Liver (tissue), 9 donors: ENCODE data around the gene ZNF687. TPM values are rescaled to one million over a fixed set of nuclear protein-coding genes. Genes with fewer than 3 reads are reported as not detected.

ENCODE experiments used
- DNase-seq: peaks from one replicate; pipeline ENCODE4 v3.0.0-alpha.2; 2017; ENCODE audit warnings: low spot score
- H3K27ac ChIP-seq, 2 donors: one replicate each; pipeline ENCODE4 v1.7.0; 2013; ENCODE audit warnings: inconsistent platforms in 2 of 2, low read length in 2 of 2, control low read depth in 1 of 2, low read depth in 1 of 2, mild to moderate bottlenecking in 1 of 2
- H3K27me3 ChIP-seq, 4 donors: one replicate each; pipeline versions ENCODE4 v1.6.1 to v1.7.0; 2013; ENCODE audit warnings: low read length in 3 of 4, inconsistent platforms in 1 of 4, mild to moderate bottlenecking in 1 of 4, moderate library complexity in 1 of 4; ENCODE audit not compliant: control insufficient read depth in 4 of 4, insufficient read depth in 4 of 4
- H3K36me3 ChIP-seq, 4 donors: one replicate each; pipeline versions ENCODE4 v1.6.1 to v1.7.0; 2013; ENCODE audit warnings: low read length in 3 of 4, mild to moderate bottlenecking in 3 of 4, low read depth in 1 of 4, moderate library complexity in 1 of 4; ENCODE audit not compliant: control insufficient read depth in 4 of 4, insufficient read depth in 3 of 4
- H3K4me1 ChIP-seq, 4 donors: one replicate each; pipeline versions ENCODE4 v1.6.1 to v1.7.0; 2013; ENCODE audit warnings: low read length in 3 of 4, mild to moderate bottlenecking in 3 of 4, moderate library complexity in 1 of 4; ENCODE audit not compliant: control insufficient read depth in 4 of 4, insufficient read depth in 4 of 4
- H3K4me3 ChIP-seq, 3 donors: one replicate each; pipeline versions ENCODE4 v1.6.1 to v1.7.0; 2013; ENCODE audit warnings: low read length in 3 of 3, control low read depth in 1 of 3, low read depth in 1 of 3, mild to moderate bottlenecking in 1 of 3
- H3K9ac ChIP-seq, 2 donors: one replicate each; pipeline ENCODE4 v1.7.0; 2013; ENCODE audit warnings: low read length in 2 of 2, mild to moderate bottlenecking in 2 of 2, moderate library complexity in 2 of 2, control low read depth in 1 of 2, low read depth in 1 of 2
- H3K9me3 ChIP-seq, 4 donors: one replicate each; pipeline versions ENCODE4 v1.6.1 to v1.7.0; 2013; ENCODE audit warnings: low read length in 3 of 4; ENCODE audit not compliant: control insufficient read depth in 4 of 4
- EGR1 ChIP-seq, 2 donors: IDR thresholded peaks; 2 replicates each; pipeline ENCODE4 v1.6.1; 2016 to 2018; ENCODE audit warnings: antibody characterized with exemption in 2 of 2, low read depth in 2 of 2
- GABPA ChIP-seq, 2 donors: IDR thresholded peaks in 1 of 2; conservative IDR thresholded peaks in 1 of 2; 2 replicates each; pipeline ENCODE4 v1.6.1; 2016; ENCODE audit warnings: antibody characterized with exemption in 2 of 2, mild to moderate bottlenecking in 1 of 2, moderate library complexity in 1 of 2
- NR2F2 ChIP-seq: IDR thresholded peaks from 2 replicates; pipeline ENCODE4 v1.6.1; 2016; ENCODE audit warnings: antibody characterized with exemption
- RAD21 ChIP-seq, 2 donors: IDR thresholded peaks; 2 replicates each; pipeline ENCODE4 v1.6.1; 2016; ENCODE audit warnings: antibody characterized with exemption in 2 of 2, mild to moderate bottlenecking in 2 of 2
- WGBS: extraction: QIAGEN DNeasy Blood & Tissue Kit; methylation state at CpG from one replicate; pipeline ENCODE4 v1.1.7; 2013; 5-methylcytosine and 5-hydroxymethylcytosine counted together
- polyA plus RNA-seq, 2 donors: library from polyadenylated mRNA; stranded (reverse) in 1 of 2; unstranded in 1 of 2; fragments of 200-250 nt in 1 of 2; fragments of >200 nt in 1 of 2; fragmentation: Nextera tagmentation in 1 of 2; extraction: Ambion mirVana in 1 of 2; gene quantifications; one replicate each; pipeline versions ENCODE4 v1.2.1 to v1.2.3, GENCODE V29; 2013 to 2015
- total RNA-seq, 2 donors: library from RNA; depleted of rRNA; stranded (reverse); fragments of >200 nt; gene quantifications; one replicate each; pipeline ENCODE4 v1.2.3, GENCODE V29; 2014
- TF ChIP-seq, protein P1 (sequence below): IDR thresholded peaks from 2 replicates; pipeline ENCODE4 v1.6.1; 2016; ENCODE audit warnings: antibody characterized with exemption
- TF ChIP-seq, protein P2 (sequence below): IDR thresholded peaks from 2 replicates; pipeline ENCODE4 v1.6.1; 2016; ENCODE audit warnings: antibody characterized with exemption
- TF ChIP-seq, protein P3 (sequence below): IDR thresholded peaks from 2 replicates; pipeline ENCODE4 v1.6.1; 2016; ENCODE audit warnings: antibody characterized with exemption, mild to moderate bottlenecking
- donor health status: healthy.
- donor health status: healthy.
- donor health status: healthy.
- donor health status: healthy.
- donor health status: healthy.

ZNF687 gene
- total and polyA plus RNA-seq, 4 donors = 2.7 to 9.7 (median 7.9) TPM

DNA sequence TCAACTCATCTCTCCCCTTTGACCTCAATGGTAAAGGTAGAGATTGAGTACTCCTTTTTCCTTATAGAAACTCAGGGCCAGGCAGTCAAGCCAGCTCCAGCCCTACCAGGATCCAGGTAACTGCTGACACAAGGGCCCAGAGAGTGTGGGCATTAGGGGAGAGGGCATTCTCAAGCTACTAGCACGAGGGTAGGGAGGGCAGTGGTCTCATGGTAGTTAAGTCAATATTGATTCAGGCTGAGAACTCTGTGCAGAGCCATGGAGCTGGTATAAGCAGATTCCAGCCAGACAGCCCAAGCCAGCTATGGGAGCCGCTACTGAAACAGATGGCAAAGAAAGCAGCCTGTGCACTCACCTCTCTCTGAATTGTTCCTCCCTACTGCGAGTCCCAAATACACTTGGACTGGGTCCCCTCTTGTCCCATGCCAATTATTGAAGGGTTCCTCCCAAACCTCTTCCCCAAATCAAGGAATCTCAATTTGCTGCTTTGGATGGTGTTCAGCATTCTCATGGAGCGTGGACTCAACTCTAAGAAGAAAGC, 42.4 kb downstream of the ZNF687 start:
- Histone ChIP-seq H3K27me3 (no peaks in the 10 kb centered on the region), H3K4me1 (peaks cover 0 to 30% (median 20%) of the 10 kb centered on the region in 4 donors), H3K36me3 (peaks cover 0 to 18% (median 12%) of the 10 kb centered on the region in 4 donors), H3K27ac (no peak overlapping the region), H3K9ac (no peak overlapping the region), H3K4me3 (no peak overlapping the region), H3K9me3 (no peaks in the 10 kb centered on the region)
- 75% methylated on average over 4 of the region's 4 CpGs for WGBS
- TF ChIP-seq RAD21 (IDR thresholded peaks at IDR 0.05) (no peak), EGR1 (IDR thresholded peaks at IDR 0.05; ENCODE audit: low read depth in 2 of 2) (no peak)
- DNase-seq = no peak

DNA sequence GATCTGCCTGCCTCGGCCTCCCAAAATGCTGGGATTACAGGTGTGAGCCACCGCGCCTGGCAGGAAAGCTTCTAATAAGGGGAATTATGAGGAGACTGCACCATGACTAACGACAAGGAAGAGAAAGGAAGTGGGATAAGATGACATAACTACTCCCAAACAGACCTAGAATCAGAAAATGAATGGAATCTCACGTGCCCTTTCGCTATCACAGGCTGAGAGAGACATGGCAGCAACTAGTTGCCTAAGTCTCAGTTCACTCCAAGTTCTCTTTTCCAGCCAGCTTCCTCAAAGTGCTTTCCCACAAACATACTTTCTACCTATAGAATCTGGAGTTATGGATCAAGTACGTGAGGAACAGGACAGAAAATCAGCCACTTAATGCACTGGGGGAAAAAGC, 43.1 kb downstream of the ZNF687 start:
- H3K9me3 ChIP-seq = no peaks in the 10 kb centered on the region
- peaks cover 0 to 18% (median 11%) of the 10 kb centered on the region in 4 donors for H3K36me3 ChIP-seq
- H3K4me1 ChIP-seq = peaks cover 0 to 30% (median 20%) of the 10 kb centered on the region in 4 donors

More for the DNA sequence above, 43.1 kb downstream of the ZNF687 start:
- Histone ChIP-seq H3K9ac (no peak overlapping the region), H3K4me3 (no peak overlapping the region), H3K27me3 (no peaks in the 10 kb centered on the region), H3K27ac (no peak overlapping the region)
- TF ChIP-seq GABPA (IDR thresholded peaks at IDR 0.05 in 1 of 2, conservative IDR thresholded peaks at IDR 0.05 in 1 of 2) = no peak
- TF ChIP-seq, protein P1, sequence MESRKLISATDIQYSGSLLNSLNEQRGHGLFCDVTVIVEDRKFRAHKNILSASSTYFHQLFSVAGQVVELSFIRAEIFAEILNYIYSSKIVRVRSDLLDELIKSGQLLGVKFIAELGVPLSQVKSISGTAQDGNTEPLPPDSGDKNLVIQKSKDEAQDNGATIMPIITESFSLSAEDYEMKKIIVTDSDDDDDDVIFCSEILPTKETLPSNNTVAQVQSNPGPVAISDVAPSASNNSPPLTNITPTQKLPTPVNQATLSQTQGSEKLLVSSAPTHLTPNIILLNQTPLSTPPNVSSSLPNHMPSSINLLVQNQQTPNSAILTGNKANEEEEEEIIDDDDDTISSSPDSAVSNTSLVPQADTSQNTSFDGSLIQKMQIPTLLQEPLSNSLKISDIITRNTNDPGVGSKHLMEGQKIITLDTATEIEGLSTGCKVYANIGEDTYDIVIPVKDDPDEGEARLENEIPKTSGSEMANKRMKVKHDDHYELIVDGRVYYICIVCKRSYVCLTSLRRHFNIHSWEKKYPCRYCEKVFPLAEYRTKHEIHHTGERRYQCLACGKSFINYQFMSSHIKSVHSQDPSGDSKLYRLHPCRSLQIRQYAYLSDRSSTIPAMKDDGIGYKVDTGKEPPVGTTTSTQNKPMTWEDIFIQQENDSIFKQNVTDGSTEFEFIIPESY = no peak
- TF ChIP-seq, protein P2, sequence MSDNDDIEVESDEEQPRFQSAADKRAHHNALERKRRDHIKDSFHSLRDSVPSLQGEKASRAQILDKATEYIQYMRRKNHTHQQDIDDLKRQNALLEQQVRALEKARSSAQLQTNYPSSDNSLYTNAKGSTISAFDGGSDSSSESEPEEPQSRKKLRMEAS = no peak
- no peak for TF ChIP-seq NR2F2
- TF ChIP-seq RAD21 (IDR thresholded peaks at IDR 0.05) = no peak
- TF ChIP-seq, protein P3, sequence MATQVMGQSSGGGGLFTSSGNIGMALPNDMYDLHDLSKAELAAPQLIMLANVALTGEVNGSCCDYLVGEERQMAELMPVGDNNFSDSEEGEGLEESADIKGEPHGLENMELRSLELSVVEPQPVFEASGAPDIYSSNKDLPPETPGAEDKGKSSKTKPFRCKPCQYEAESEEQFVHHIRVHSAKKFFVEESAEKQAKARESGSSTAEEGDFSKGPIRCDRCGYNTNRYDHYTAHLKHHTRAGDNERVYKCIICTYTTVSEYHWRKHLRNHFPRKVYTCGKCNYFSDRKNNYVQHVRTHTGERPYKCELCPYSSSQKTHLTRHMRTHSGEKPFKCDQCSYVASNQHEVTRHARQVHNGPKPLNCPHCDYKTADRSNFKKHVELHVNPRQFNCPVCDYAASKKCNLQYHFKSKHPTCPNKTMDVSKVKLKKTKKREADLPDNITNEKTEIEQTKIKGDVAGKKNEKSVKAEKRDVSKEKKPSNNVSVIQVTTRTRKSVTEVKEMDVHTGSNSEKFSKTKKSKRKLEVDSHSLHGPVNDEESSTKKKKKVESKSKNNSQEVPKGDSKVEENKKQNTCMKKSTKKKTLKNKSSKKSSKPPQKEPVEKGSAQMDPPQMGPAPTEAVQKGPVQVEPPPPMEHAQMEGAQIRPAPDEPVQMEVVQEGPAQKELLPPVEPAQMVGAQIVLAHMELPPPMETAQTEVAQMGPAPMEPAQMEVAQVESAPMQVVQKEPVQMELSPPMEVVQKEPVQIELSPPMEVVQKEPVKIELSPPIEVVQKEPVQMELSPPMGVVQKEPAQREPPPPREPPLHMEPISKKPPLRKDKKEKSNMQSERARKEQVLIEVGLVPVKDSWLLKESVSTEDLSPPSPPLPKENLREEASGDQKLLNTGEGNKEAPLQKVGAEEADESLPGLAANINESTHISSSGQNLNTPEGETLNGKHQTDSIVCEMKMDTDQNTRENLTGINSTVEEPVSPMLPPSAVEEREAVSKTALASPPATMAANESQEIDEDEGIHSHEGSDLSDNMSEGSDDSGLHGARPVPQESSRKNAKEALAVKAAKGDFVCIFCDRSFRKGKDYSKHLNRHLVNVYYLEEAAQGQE = no peak
- no peak for DNase-seq
- 88% methylated on average over 7 of the region's 7 CpGs for WGBS
